Measurements from ENCODE around the gene KLRB1.
"Not testable (repeated sequence)": the region's sequence is repeated elsewhere in the genome, so short reads cannot be mapped to it uniquely, and the experiment has no call there.

Gene KLRB1

DNA sequence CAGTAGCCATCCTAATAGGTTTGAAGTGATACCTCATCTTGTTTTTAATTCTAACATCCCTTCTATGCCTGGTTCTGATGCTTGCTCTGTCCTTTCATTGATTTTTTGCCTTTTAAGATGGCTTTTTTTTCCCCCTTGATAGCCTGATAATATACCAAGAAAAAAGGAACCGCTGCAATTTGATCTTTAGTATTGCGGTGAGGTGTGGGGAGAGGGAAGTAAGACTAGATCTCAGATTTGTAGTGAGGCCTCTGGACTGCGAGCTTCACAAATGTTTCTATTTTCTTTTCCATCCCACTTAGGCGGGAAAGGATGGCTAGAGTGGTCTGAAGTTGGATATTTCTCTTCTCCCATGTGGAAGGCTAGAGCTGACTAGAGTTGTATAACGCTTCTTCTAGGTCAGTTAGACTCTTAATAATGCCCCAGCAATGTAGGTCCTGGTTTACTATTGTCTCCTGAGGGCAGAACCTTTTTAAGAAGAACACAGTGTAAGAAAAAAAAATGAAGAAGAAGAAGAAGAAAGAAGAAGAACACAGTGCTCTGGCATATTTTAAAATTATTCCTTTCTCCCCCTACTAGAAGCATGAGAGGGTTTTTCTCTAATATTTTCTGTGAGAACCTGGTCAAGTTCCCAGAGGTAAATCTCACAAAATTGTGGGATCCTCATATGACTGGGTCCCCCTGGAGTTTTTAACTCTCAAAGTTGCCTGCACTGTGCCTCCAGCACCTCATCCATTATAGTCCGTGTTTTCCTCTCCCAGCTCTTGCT, 11.9 kb upstream of the KLRB1 start:
- DNase-seq = peak in 1 of 2 experiments; percentile 12

GRCh38 chr12:9618906-9619305, 11.2 kb upstream of the KLRB1 start:
- DNase-seq = not testable (repeated sequence)

DNA sequence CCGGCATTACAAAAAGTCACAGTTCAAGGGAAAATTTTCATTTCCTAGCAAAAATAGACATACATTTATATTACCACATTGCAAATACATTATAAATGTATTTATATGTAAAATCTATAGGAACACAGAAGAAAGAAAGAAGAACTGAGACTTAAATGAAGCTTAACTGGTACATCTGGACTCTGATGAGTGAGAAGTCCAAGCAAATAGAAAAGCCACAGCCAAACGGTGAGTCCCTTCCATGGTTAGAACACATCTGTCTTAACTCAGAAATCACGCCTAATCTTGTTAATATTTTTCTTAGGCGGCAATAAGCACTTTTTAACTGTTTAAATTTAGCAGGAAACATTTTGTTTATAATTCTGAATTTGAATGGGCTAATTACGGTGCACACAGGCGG, 9.4 kb upstream of the KLRB1 start:
- no peak for DNase-seq

DNA sequence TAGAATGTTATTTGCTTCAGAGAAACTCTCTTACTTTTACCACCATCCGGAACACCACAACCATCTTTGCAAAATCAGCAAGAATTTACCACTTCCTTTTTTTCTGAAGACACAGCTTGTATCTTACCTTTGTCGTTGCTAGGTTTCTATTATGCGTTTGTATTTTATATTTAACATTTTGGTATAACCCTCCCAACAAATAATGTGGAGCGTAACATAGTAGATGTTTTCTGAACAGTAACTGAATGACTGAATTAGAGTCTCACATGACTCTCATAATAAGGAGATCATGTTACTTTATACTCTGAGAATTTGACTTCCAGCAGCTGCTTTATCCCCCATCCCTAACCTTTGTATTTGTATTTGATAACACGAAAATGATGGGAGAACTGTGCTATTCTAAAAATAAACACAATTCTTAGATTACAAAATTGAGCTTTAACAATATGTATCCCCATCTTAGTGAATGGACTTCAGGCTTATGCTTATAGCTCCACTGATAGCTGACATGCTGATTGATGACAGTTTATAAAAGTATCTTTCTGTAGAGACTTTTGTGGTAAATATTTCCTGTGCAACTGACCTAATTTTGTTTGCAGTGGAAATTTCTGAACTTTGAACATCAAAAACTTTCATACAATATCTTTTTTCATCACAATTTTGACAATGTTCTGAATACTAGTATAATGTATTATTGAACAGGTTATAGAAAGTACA, 7.9 kb upstream of the KLRB1 start:
- peak; percentile 82 to 88 for DNase-seq

DNA sequence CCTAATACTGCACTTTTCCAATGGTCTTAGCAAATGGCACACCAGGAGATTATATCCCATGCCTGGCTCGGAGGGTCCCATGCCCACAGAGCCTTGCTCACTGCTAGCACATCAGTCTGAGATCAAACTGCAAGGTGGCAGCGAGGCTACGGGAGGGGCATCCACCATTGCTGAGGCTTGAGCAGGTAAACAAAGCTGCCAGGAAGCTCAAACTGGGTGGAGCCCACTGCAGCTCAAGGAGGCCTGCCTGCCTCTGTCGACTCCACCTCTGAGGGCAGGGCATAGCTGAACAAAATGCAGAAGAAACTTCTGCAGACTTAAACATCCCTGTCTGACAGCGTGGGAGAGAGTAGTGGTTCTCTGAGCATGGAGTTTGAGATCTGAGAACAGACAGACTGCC, 2.9 kb upstream of the KLRB1 start:
- DNase-seq = not testable (repeated sequence)

- DNase-seq = no peak
These were observed 862 bp downstream of the KLRB1 start for GRCh38 chr12:9606736-9607372.

GRCh38 chr12:9606247-9606646, 1.5 kb downstream of the KLRB1 start:
- no peak for DNase-seq

GRCh38 chr12:9605483-9605882, 2.2 kb downstream of the KLRB1 start:
- no peak for DNase-seq

DNA sequence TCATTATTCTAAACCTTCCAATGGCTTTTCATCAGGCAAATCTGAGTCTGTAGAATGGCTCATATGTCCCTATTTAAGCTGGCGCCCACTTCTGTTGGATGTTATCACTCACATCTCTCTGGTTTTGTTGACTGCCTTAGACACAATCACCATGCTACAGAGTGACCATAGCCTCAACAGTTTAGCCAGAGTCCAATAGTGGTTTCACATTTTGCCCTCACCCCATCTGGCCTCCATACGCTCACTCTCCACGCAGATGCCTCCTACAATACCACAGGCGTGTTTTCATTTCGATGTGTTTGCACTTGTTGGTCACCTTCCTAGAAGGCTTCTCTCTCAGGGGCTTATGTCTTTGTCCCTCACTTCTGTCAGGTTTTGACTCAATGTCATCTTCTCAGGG, 3.4 kb downstream of the KLRB1 start:
- no peak for DNase-seq

DNA sequence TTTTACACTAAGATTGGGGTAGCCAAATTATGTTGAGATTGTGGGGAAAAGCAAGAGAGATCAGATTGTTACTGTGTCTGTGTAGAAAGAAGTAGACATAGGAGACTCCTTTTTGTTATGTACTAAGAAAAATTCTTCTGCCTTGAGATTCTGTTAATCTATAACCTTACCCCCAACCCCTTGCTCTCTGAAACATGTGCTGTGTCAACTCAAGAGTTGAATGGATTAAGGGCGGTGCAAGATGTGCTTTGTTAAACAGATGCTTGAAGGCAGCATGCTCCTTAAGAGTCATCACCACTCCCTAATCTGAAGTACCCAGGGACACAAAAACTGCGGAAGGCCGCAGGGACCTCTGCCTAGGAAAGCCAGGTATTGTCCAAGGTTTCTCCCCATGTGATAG, 7.3 kb downstream of the KLRB1 start:
- not testable (repeated sequence) for DNase-seq

GRCh38 chr12:9598363-9598762, 9.4 kb downstream of the KLRB1 start:
- no peak for DNase-seq

DNA sequence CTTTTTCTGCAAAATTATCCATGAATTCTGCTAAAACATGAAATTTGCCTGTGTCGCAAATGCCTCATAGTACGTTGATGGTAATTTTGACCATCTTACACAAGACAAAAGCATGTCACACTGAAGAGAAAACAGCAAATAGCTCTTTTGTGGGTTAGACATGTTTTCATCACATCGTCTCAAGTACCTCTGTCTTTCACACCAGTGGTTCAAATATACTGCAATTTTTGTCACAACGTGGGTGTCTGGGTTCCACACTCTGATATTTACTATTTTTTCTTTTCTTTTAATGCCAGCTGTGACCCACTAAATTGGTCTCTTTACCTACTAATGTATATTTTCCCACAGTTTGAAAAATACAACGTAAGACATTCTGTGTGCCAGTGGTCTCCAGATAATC, 10.4 kb downstream of the KLRB1 start:
- DNase-seq = no peak

GRCh38 chr12:9590441-9590840, 17.3 kb downstream of the KLRB1 start:
- no peak for DNase-seq

DNA sequence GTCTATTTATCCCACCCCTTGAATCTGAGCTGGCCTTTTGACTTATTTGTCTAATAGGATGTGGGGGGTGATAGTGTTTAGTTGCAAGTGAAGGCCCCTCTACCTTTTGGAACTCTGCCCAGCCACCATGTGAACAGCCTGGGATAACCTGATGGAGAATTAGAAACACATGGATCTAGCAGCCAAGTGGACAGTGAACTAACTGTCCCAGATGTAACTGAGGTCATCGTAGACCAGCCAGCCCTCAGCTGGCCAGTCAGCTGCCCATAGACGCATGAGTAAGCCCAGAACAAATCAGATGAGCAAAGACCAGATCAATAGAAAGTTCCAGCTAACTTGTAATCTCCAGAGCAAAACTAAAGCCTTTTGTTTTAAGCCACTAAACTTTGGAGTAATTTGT, 19.0 kb downstream of the KLRB1 start:
- DNase-seq = no peak

GRCh38 chr12:9587987-9588600, 19.6 kb downstream of the KLRB1 start:
- DNase-seq = no peak

- DNase-seq = not testable (repeated sequence)
These were observed 30.0 kb downstream of the KLRB1 start for GRCh38 chr12:9577729-9578128.

- not testable (repeated sequence) for DNase-seq
These were observed 40.6 kb downstream of the KLRB1 start for GRCh38 chr12:9567151-9567550.

DNA sequence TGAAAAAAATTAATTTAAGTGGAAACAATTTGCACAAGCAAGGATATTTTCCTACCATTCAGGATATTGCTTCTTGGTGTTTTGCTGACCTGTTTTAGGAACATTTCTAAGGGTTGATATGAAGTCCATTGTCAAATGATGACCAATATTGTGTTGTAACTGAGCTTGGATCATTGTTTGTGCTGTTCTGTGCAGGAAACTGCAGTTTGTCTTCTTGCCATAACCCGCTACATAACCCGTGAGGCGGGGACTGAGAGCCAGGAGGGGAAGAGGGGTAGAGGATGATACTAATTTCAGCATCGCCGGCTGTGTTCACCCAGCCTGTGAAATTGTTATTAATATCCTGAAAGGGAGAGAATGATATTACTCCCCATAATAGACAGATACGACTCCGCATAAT, 41.6 kb downstream of the KLRB1 start:
- DNase-seq = not testable (repeated sequence)

DNA sequence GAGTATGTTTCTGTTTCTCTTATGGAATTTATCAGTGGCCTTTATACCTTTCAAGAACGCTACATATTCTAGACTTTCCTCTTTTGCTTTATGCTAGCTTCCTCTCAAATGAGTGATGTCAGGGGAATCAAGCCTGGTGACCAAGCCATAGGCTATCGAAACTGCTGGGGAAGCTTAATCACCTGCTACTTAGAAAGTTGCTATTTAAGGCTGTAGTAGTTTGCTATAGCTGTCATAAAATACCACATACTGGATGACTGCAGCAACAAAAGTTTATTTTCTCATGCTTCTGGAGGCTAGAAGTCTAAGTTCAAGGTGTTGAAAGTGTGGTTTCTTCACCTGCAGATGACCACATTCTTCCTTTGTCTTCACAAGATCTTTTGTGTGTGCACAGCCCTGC, 43.3 kb downstream of the KLRB1 start:
- not testable (repeated sequence) for DNase-seq

DNA sequence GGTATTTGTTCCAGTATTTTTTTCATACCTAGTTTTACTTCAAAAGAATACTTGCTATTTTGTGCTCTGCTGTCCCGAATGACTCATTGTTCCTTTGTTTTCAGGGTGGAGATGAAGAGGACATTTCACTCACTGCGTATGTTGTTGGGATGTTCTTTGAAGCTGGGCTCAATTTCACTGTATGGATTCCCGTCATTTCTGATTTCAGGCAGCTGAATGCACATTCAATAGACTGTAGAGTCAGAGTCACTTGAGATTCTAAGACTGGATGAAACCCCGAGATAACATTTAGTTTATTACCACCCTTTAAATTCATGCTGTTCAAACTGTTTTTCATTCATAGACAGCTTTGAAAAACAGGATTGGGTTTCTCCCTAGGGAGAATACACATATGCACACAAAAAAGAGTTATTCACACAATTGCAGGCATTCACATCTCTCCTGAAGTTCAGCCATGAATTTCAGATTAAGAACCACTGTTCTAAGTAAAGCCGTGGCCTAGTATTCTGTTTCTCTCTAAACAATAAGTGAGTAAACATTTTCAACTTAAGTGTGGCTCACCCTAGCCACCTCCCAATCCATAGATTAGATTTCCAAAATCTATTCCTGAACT, 44.8 kb downstream of the KLRB1 start:
- not testable (repeated sequence) for DNase-seq

GRCh38 chr12:9545489-9545888, 62.2 kb downstream of the KLRB1 start:
- not testable (repeated sequence) for DNase-seq
